NCI-H187 (cell line): ENCODE measurements around the gene ADD3.
A peak's percentile ranks its signal among the peaks of the same experiment; 100 is the strongest.

Experiments
- DNase-seq, 2 experiments: peaks; one replicate each; lab custom pipeline; 2025; lab: John Stamatoyannopoulos, UW

ADD3 gene

GRCh38 chr10:110150046-110150445 lies 142.3 kb downstream of the ADD3 start:
- no peak for DNase-seq

DNA sequence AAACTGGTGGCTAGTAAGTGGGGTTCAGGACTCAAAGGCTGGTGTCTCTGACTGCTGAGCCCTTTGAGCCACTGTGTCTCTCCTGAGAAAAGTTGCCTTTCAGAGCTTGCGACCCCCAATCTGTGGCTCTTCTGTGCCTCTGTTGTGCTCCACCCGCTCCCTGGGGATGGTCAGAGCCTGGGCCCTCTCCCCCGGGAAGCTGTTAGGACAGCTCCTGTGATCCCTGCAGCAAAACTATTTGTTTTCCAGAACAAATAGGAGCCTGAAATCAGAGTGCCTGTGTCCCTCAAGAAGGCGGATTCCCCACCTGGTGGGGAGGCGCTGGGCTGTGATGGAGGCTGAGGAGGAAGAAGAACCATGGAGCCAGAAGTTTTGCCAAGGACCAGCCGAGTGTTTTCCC lies 143.2 kb downstream of the ADD3 start:
- no peak for DNase-seq

GRCh38 chr10:110151467-110151866 lies 143.7 kb downstream of the ADD3 start:
- peak; percentile 28 to 38 for DNase-seq

- DNase-seq, result no peak
Measured at GRCh38 chr10:110151971-110152370, 144.2 kb downstream of the ADD3 start.

GRCh38 chr10:110153396-110153795 lies 145.6 kb downstream of the ADD3 start:
- DNase-seq, result peak in 1 of 2 experiments; percentile 10

GRCh38 chr10:110156046-110156445 lies 148.3 kb downstream of the ADD3 start:
- DNase-seq, result no peak

GRCh38 chr10:110158051-110159005 lies 150.5 kb downstream of the ADD3 start:
- DNase-seq, result no peak

DNA sequence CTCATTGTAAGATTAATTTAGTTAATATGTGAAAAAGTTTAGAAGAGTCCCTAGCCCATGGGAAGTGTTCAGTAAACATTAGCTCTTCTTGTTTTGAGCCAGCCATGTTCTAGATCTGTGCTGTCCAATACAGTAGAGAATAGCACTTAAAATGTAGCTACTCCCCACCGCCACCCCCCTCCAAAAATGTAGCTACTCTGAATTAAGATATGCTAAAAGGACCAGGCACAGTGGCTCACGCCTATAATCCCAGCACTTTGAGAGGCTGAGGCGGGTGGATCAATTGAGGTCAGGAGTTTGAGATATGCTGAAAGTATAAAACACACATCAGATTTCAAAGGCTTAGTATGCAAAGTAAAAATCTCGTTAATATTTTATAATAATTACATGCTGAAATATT lies 152.3 kb downstream of the ADD3 start:
- DNase-seq, result no peak

GRCh38 chr10:110160522-110160921 lies 152.7 kb downstream of the ADD3 start:
- DNase-seq, result no peak

- no peak for DNase-seq
Measured at GRCh38 chr10:110162741-110163145, 155.0 kb downstream of the ADD3 start.

- DNase-seq, result no peak
Measured at GRCh38 chr10:110163192-110163773, 155.5 kb downstream of the ADD3 start.

DNA sequence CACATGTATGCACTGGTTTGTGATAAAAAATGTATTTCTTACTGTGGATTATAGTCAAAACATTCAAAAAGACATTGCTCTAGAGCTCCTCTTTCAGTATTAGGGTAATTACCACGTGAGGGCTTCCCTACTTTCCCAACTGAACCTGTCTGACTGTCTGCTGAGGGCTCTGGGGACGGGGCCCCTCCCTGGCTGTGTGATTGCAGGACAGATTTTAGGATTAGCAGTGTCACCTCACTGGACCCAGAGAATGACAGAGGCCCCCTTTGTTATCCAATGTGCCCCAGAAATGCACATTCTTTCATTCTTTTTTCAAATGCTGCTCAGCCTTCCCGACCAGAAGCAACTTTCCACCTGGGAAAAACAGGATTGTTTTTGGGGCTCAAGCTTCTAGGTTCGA lies 156.1 kb downstream of the ADD3 start:
- no peak for DNase-seq

DNA sequence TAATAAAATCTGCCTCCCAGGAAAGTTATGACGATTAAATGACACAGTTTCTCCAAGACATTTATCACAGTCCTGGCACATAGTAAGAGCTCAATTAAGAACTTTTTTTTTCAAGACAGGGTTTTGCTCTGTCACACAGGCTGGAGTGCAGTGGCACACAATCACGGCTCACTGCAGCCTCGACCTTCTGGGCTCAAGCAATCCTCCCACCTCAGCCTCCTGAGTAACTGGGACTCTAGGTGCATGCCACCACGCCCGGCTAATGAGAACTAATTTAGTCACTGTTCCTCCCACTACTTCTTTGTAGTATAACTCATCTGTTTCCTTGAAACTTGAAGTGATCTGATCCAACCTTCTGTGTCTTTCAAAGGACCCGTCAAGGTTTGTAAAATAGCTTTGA lies 157.5 kb downstream of the ADD3 start:
- no peak for DNase-seq

DNA sequence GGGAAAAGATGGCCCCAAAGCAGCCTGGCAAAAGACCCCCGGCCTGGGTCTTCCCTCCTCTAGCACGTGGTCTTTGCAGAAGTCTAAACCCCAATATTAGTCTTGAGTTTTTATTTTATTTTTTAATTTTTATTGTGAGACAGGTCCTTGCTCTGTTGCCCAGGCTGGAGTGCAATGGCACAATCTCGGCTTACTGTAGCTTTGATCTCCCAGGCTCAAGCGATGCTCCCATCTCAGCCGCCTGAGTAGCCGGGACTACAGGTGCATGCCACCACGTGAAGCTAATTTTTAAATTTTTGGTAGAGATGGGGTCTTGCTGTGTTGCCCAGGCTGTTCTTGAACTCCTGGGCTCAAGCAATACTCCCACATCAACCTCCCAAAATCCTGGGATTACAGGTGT lies 159.4 kb downstream of the ADD3 start:
- DNase-seq, result no peak

DNA sequence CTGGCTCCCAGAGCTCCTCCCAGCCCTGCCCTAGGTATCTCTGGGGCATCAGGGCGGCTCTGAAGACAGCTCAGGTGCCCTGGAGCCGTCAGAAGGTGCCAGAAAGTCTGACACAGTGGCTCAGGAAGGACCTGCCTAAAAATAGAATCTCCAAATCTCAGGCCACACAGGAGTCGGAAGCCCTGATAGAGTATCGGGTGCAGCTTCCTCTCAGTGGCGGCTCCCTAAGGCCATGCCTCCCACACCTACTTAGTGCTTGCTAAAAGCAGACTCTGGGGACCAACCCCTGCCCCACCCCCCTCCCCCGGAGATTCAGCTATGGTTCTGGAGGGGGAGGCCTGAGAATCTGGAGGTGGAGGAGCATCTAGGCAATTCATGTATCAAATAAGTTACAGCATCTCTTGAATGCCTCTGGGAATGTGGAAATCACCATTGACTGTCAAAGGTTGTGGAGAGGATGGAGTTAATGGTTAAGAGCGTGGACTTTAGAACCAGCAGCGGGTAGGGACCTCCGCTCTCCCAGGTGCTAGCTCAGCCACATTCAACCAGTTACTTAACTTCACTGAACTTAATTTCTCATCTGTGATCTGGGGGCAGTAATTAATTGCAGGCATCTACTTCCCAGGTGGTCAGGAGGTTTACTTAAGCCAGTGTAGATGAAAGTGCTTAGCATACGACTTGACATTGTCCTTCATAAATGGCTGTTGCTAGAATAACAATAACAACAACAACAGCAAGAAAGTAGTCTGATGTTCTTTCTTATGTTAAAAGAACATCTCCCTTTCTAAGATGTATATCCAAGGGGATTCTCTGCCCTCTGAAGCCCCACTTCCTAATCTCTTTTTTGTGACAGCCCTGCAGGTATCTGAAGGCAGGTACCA lies 161.1 kb downstream of the ADD3 start:
- DNase-seq, result no peak

GRCh38 chr10:110169586-110169985 lies 161.8 kb downstream of the ADD3 start:
- no peak for DNase-seq

- DNase-seq, result no peak
Measured at GRCh38 chr10:110170142-110170971, 162.6 kb downstream of the ADD3 start.

DNA sequence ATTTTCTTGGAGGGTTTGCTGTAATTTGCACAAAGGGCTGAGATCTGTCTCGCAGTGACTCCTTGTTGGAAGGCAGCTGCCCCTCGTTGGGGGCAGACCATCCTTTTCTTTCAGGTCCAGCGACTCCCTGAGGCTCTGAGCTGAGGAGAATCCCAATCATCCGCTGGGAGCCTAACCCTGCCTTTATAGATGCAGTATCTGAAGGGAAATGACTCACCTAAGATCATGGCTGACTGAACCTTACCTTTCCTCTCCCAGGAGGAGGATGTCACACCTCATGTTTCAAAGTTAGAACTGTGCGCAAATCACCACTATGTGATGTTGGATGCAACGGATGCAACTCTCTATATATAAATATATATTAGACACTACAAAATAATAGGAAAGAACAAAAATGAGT lies 163.2 kb downstream of the ADD3 start:
- no peak for DNase-seq

DNA sequence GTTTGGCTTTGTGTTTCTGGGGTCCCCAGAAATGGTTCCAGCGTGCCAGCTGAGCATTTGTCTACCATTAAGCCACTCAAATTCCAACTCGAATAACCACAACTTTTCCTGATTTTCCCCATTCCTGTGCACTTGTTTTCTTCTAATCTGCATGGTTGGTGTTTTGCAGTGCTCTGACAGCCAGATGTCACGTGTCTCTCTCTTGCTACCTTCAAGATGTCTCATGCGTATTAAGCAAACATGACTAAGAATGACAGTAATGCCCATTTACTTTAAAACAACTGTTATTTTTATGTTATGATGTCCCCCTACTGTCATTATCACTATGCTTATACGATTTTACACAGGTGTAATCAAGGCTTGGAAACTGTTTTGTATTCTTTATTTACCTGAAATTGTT lies 164.4 kb downstream of the ADD3 start:
- DNase-seq, result no peak

- DNase-seq, result peak; percentile 4 to 58
Measured at GRCh38 chr10:110174201-110174600, 166.4 kb downstream of the ADD3 start.

- no peak for DNase-seq
Measured at GRCh38 chr10:110174816-110175215, 167.0 kb downstream of the ADD3 start.

GRCh38 chr10:110175406-110175805 lies 167.6 kb downstream of the ADD3 start:
- no peak for DNase-seq
